ENCODE results near the gene BSDC1.

Gene BSDC1

DNA sequence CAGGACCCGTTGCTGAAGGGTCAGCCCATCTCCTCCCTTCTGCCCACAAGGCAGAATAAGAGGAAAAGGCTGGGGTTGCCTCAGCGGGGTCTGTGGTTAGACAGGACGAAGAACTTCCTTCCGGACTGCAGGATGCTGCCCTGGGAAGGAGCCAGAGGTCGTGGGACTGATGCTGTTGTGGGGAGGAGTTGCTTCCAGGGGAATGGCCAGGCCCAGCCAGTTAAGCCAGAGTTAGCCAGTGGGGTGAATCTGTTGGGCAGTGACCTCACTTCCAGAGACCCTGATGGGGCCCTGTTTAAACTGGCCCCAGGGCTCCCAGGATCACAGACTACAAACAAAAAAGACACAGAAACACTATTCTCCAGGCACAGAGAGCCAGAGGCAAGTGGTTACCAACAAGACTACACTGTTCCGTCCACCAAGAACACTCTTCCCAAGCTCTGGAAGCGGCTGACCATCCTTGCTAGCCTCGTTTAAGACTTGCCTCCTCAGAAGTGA is 45.0 kb downstream of the BSDC1 start:
- no peak for DNase-seq (ENCODE audit: low spot score)
- CTCF ChIA-PET = no interaction called here
- H3K27ac ChIP-seq = peak overlapping the region; percentile 13; the same call in 1 of the 2 replicates
- TF ChIP-seq, protein P1, sequence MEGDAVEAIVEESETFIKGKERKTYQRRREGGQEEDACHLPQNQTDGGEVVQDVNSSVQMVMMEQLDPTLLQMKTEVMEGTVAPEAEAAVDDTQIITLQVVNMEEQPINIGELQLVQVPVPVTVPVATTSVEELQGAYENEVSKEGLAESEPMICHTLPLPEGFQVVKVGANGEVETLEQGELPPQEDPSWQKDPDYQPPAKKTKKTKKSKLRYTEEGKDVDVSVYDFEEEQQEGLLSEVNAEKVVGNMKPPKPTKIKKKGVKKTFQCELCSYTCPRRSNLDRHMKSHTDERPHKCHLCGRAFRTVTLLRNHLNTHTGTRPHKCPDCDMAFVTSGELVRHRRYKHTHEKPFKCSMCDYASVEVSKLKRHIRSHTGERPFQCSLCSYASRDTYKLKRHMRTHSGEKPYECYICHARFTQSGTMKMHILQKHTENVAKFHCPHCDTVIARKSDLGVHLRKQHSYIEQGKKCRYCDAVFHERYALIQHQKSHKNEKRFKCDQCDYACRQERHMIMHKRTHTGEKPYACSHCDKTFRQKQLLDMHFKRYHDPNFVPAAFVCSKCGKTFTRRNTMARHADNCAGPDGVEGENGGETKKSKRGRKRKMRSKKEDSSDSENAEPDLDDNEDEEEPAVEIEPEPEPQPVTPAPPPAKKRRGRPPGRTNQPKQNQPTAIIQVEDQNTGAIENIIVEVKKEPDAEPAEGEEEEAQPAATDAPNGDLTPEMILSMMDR (conservative IDR thresholded peaks at IDR 0.05; ENCODE audit: low read depth) = no peak
- POLR2A ChIA-PET (ENCODE audit: low non-redundant PET) = no interaction called here

DNA sequence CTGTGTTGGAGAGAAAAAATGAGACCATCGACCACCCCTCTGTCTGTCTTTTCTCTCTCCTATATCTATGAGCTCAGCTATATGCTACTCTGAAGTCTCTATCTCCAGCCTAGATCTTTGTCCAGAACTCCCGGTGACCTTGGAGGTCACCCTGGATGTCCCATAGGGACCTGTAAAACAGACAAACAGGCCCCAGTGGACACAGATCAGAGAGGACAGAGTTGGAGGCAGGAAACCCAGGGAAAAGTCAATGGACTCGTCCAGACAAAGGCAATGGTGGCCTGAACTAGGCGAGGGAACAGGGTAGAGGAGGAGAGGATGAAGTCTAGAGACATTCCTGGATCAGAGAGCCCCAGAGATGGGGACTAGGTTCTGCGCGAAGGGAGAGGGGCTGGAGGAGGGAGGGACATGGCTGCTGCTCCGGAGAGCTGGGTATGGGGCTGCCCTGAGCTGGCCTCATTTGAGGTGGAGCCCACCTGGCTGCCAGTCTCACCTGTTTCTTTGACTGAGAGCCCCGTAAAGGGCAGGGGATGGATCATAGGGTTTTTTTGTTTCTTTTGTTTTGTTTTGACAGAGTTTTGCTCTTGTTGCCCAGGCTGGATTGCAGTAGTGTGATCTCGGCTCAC is 47.6 kb downstream of the BSDC1 start:
- CTCF ChIA-PET = interaction anchor here (1.2 kb wide), 1 partner anchor 10 kb away, joined by 4 read pairs; no protein-coding TSS in a partner anchor
- POLR2A ChIA-PET (ENCODE audit: low non-redundant PET) = interaction anchor here (2.5 kb wide), 1 partner anchor 11 kb away, joined by 7 read pairs; the partner anchor contains the start of gene MARCKSL1
- no peak for DNase-seq (ENCODE audit: low spot score)

DNA sequence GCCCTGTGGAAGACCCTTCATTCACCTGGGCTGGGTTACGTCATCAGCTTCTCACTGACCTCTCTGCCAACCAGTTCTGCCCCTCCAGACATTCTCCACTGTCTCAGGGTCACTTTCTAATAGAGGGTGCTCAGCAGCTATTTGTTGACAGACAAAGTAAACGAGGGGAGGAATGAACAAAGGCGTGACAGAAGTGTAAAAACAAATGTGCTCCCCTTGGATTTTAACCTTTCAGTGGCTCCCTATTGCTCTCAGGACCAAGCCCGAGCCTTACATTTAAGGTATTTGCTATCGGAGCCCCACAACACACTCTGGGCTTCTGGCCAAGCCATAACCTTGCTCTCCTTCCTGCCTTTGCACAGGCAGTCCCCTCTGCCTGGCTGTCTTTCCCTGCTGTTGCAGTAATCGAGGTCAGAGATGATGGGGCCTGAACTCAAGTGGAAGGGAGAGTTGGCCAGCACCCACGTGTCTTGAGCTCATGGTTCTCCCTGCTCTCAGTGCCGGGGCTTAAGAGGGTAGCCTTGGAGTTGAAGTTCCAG is 48.9 kb downstream of the BSDC1 start:
- TF ChIP-seq, protein P1 (conservative IDR thresholded peaks at IDR 0.05; ENCODE audit: low read depth) = no peak
- no peak overlapping the region for H3K27ac ChIP-seq
- no peak for DNase-seq (ENCODE audit: low spot score)
- ChIA-PET CTCF (interaction anchor here (1.2 kb wide), 1 partner anchor 8 kb away, joined by 4 read pairs; no protein-coding TSS in a partner anchor), POLR2A (ENCODE audit: low non-redundant PET) (interaction anchor here (2.5 kb wide), 1 partner anchor 9 kb away, joined by 7 read pairs; the partner anchor contains the start of gene MARCKSL1)

More for the DNA sequence above, 47.6 kb downstream of the BSDC1 start:
- H3K27ac ChIP-seq = no peak overlapping the region
- TF ChIP-seq, protein P1 (conservative IDR thresholded peaks at IDR 0.05; ENCODE audit: low read depth) = no peak

DNA sequence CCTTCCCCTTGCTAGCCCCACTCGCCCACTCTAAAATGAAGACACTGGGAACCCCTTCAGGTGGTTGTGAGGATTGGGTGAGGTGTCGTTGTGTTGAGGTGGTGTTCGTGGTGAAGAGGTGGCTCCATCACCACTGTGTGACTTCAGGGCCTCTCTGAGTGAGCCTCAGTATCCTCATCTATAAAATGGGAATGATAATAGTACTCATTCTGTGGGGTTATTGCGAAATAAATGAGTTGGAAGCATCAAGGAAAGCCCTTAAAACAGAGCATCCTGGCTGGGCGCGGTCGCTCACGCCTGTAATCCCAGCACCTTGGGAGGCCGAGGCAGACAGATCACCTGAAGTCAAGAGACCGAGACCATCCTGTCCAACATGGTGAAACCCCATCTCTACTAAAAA is 51.5 kb downstream of the BSDC1 start:
- ChIA-PET POLR2A (ENCODE audit: low non-redundant PET) (no interaction called here), CTCF (no interaction called here)
- no peak overlapping the region for H3K27ac ChIP-seq
- DNase-seq (ENCODE audit: low spot score) = no peak
- TF ChIP-seq, protein P1 (conservative IDR thresholded peaks at IDR 0.05; ENCODE audit: low read depth) = no peak

DNA sequence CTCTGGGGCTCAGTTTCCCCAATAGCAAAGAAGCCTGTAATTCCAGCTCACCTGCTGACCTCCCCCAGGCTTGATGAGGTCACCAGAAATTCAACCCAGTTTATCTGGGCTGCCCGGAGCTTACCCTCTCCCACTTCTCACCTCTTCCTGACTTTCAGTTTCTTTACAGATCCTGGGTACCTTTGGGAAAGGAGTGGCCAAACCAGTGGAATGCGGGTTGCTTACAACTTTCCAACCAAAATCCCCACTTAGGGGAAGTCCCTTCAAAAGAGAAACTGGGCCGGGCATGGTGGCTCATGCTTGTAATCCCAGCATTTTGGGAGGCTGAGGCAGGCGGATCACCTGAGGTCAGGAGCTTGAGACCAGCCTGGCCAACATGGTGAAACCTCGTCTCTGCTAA is 52.3 kb downstream of the BSDC1 start:
- DNase-seq (ENCODE audit: low spot score) = peak; percentile 41
- no peak overlapping the region for H3K27ac ChIP-seq
- ChIA-PET CTCF (no interaction called here), POLR2A (ENCODE audit: low non-redundant PET) (no interaction called here)
- TF ChIP-seq, protein P1 (conservative IDR thresholded peaks at IDR 0.05; ENCODE audit: low read depth) = no peak

DNA sequence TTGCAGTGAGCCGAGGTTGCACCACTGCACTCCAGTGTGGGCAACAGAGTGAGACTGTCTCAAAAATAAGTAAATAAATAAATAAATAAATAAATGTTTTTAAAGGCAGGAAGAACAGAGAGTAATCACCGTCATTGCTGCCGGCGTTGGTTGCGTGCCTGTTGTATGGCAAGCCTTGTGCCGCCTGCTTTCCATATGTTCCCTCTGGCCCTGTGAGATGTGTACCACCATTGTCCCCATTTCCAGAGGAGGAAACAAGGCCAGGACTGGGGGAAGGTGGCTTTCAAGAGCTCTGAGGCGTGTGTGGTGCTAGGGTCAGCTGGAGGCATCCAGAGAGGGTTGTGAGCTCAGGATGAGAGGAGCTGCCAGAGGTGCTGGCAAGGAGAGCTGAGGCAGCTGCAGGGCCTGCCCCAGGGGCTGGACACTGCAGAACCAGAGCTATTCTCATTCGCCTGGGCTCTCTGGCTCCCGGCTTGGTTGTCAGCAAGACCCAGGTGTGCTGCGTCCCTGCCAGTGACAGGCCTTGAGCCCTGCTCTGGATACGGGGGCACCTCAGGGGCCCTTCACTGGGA is 53.0 kb downstream of the BSDC1 start:
- POLR2A ChIA-PET (ENCODE audit: low non-redundant PET) = no interaction called here
- TF ChIP-seq, protein P1 (conservative IDR thresholded peaks at IDR 0.05; ENCODE audit: low read depth) = no peak
- DNase-seq (ENCODE audit: low spot score) = no peak
- CTCF ChIA-PET = interaction anchor here (0.6 kb wide), 2 partner anchors 24 to 93 kb away, joined by 3 to 4 read pairs; no protein-coding TSS in a partner anchor
- no peak overlapping the region for H3K27ac ChIP-seq
